HG02870 (cell line): Measurements from ENCODE around the gene APCDD1L.
"Not testable (repeated sequence)": the region's sequence is repeated elsewhere in the genome, so short reads cannot be mapped to it uniquely, and the experiment has no call there.

Experiments
- ATAC-seq: cut with Tn5 transposase; IDR thresholded peaks from one replicate; pipeline ENCODE4 v1.9.1; 2021; ENCODE audit warnings: mild to moderate bottlenecking, moderate library complexity; ENCODE audit not compliant: unreplicated experiment

APCDD1L gene

GRCh38 chr20:58446264-58446959 lies 68.8 kb downstream of the APCDD1L start:
- no peak for ATAC-seq

- ATAC-seq: no peak
Measured at GRCh38 chr20:58444746-58445255, 70.4 kb downstream of the APCDD1L start.

GRCh38 chr20:58441723-58442122 lies 73.5 kb downstream of the APCDD1L start:
- ATAC-seq: no peak

- no peak for ATAC-seq
Measured at GRCh38 chr20:58440021-58440767, 75.0 kb downstream of the APCDD1L start.

- no peak for ATAC-seq
Measured at GRCh38 chr20:58438970-58439808, 76.0 kb downstream of the APCDD1L start.

- no peak for ATAC-seq
Measured at GRCh38 chr20:58436868-58437645, 78.1 kb downstream of the APCDD1L start.

GRCh38 chr20:58435237-58435636 lies 80.0 kb downstream of the APCDD1L start:
- ATAC-seq: no peak

GRCh38 chr20:58434326-58434725 lies 80.9 kb downstream of the APCDD1L start:
- ATAC-seq: no peak

GRCh38 chr20:58433759-58434158 lies 81.4 kb downstream of the APCDD1L start:
- ATAC-seq: no peak

GRCh38 chr20:58433029-58433647 lies 82.1 kb downstream of the APCDD1L start:
- ATAC-seq: no peak

GRCh38 chr20:58432186-58432954 lies 82.8 kb downstream of the APCDD1L start:
- no peak for ATAC-seq

- ATAC-seq: no peak
Measured at GRCh38 chr20:58431134-58431533, 84.1 kb downstream of the APCDD1L start.

- no peak for ATAC-seq
Measured at GRCh38 chr20:58429303-58429702, 85.9 kb downstream of the APCDD1L start.

GRCh38 chr20:58428364-58428763 lies 86.8 kb downstream of the APCDD1L start:
- no peak for ATAC-seq

GRCh38 chr20:58427571-58427970 lies 87.6 kb downstream of the APCDD1L start:
- ATAC-seq: not testable (repeated sequence)

- ATAC-seq: no peak
Measured at GRCh38 chr20:58424218-58424969, 90.8 kb downstream of the APCDD1L start.

GRCh38 chr20:58421497-58421850 lies 93.7 kb downstream of the APCDD1L start:
- ATAC-seq: no peak

GRCh38 chr20:58420798-58421496 lies 94.3 kb downstream of the APCDD1L start:
- no peak for ATAC-seq
